ENCODE data around the gene POLD3.

DNA sequence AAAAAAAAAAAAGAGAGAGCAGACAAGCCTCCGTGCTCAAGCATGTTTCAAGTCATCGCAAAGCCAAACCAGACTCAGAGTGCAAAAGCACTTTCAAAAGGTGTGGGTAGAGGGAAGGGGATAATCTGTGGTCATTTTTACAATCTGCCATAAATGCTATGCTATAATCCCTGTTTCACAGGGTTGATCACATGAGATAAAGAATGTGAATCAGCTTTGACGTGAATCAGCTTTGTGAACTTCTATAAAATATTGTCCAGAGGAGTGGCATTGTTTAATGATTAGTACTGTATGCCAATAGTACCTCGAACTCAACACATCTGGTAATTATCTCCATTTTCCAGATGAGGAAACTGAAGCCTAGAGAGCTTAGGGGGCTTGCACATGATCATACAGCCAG is 20.0 kb upstream of the POLD3 start:
- TF ChIP-seq, protein P1, sequence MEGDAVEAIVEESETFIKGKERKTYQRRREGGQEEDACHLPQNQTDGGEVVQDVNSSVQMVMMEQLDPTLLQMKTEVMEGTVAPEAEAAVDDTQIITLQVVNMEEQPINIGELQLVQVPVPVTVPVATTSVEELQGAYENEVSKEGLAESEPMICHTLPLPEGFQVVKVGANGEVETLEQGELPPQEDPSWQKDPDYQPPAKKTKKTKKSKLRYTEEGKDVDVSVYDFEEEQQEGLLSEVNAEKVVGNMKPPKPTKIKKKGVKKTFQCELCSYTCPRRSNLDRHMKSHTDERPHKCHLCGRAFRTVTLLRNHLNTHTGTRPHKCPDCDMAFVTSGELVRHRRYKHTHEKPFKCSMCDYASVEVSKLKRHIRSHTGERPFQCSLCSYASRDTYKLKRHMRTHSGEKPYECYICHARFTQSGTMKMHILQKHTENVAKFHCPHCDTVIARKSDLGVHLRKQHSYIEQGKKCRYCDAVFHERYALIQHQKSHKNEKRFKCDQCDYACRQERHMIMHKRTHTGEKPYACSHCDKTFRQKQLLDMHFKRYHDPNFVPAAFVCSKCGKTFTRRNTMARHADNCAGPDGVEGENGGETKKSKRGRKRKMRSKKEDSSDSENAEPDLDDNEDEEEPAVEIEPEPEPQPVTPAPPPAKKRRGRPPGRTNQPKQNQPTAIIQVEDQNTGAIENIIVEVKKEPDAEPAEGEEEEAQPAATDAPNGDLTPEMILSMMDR (IDR thresholded peaks at IDR 0.05; ENCODE audit: low read depth, low read length): no peak
- no peak for TF ChIP-seq EZH2phosphoT487 (IDR thresholded peaks at IDR 0.05; ENCODE audit: low read depth)
